B cell (primary cell): Measurements from ENCODE around the gene TINAG. TPM values are rescaled to one million over a fixed set of nuclear protein-coding genes. Genes with fewer than 3 reads are reported as not detected.

Experiments
- ATAC-seq: fragments of 200-7000 bp; cut with Tn5 transposase; one replicate; pipeline ENCODE4 v1.10.0; 2021; ENCODE audit warnings: low read depth, mild to moderate bottlenecking, moderate number of reproducible peaks, moderate library complexity
- CTCF ChIA-PET: fragments of 350-600 bp; sonication (Branson Sonifier 250); formaldehyde crosslinking; loops from one replicate; lab custom pipeline; 2021; ENCODE audit warnings: antibody characterized with exemption, inconsistent platforms; lab: Charles Lee
- POLR2A ChIA-PET: fragments of 350-600 bp; sonication (Branson Sonifier 250); formaldehyde crosslinking; loops from one replicate; lab custom pipeline; 2021; ENCODE audit warnings: antibody characterized with exemption; lab: Charles Lee
- DNase-seq: peaks from one replicate; pipeline ENCODE4 v3.0.0; 2013
- H2AFZ ChIP-seq: 2 replicates; pipeline ENCODE4 v1.6.1; 2012; ENCODE audit warnings: mild to moderate bottlenecking, low read depth, low read length; ENCODE audit not compliant: insufficient read depth, poor library complexity, severe bottlenecking
- H3K27ac ChIP-seq, 2 donors: 1 replicate in 1 of 2; 2 replicates in 1 of 2; pipeline ENCODE4 v1.5.1; 2012 to 2013; ENCODE audit warnings: low read length in 2 of 2, mild to moderate bottlenecking in 2 of 2, moderate library complexity in 1 of 2
- H3K27me3 ChIP-seq, 4 experiments: fragments of 200-600 bp in 1 of 4; sonication (generic) in 1 of 4; replicated peaks in 1 of 4; 1 replicate in 2 of 4; 2 replicates in 2 of 4; pipeline versions ENCODE4 v1.6.1 to v1.7.0; 2013 to 2016; ENCODE audit warnings: low read length in 3 of 4, mild to moderate bottlenecking in 2 of 4, mixed read lengths in 1 of 4, moderate library complexity in 1 of 4; ENCODE audit not compliant: insufficient read depth in 4 of 4, control insufficient read depth in 3 of 4; ENCODE audit errors: control extremely low read depth in 1 of 4
- H3K36me3 ChIP-seq, 2 experiments: replicated peaks in 1 of 2; 1 replicate in 1 of 2; 2 replicates in 1 of 2; pipeline versions ENCODE4 v1.6.1 to v1.7.1; 2013; ENCODE audit warnings: low read length in 1 of 2; ENCODE audit not compliant: insufficient read depth in 2 of 2, control insufficient read depth in 1 of 2; ENCODE audit errors: control extremely low read depth in 1 of 2, extremely low read depth in 1 of 2
- H3K4me1 ChIP-seq, 2 donors: fragments of 200-600 bp in 1 of 2; sonication (generic) in 1 of 2; 1 replicate in 1 of 2; 2 replicates in 1 of 2; pipeline versions ENCODE4 v1.5.1 to v1.6.1; 2013 to 2017; ENCODE audit warnings: low read length in 2 of 2; ENCODE audit not compliant: control insufficient read depth in 2 of 2, insufficient read depth in 2 of 2
- H3K4me2 ChIP-seq: replicated peaks from 2 replicates; pipeline ENCODE3; 2012; ENCODE audit warnings: mild to moderate bottlenecking, low read depth, low read length; ENCODE audit not compliant: poor library complexity, severe bottlenecking
- H3K4me3 ChIP-seq, 5 experiments: fragments of 200-600 bp in 1 of 5; sonication (generic) in 1 of 5; 1 replicate in 3 of 5; 2 replicates in 2 of 5; pipeline versions ENCODE4 v1.5.1 to v1.7.0; 2011 to 2016; ENCODE audit warnings: low read length in 4 of 5, mild to moderate bottlenecking in 4 of 5, low read depth in 2 of 5, control low read depth in 1 of 5, moderate library complexity in 1 of 5; ENCODE audit not compliant: insufficient read depth in 1 of 5; ENCODE audit errors: control extremely low read depth in 1 of 5, extremely low read depth in 1 of 5
- H3K79me2 ChIP-seq: fragments of 200-600 bp; sonication (generic); one replicate; pipeline ENCODE4 v1.6.0; 2016; ENCODE audit warnings: low read length; ENCODE audit not compliant: control insufficient read depth, insufficient read depth
- H3K9ac ChIP-seq: fragments of 200-600 bp; sonication (generic); 2 replicates; pipeline ENCODE4 v1.6.1; 2017; ENCODE audit warnings: mild to moderate bottlenecking, low read length, moderate library complexity
- H3K9me3 ChIP-seq, 3 donors: one replicate each; pipeline versions ENCODE4 v1.6.1 to v1.7.1; 2013; ENCODE audit warnings: low read length in 2 of 3; ENCODE audit not compliant: control insufficient read depth in 2 of 3, insufficient read depth in 1 of 3; ENCODE audit errors: control extremely low read depth in 1 of 3
- H4K20me1 ChIP-seq: 2 replicates; pipeline ENCODE4 v1.6.0; 2012; ENCODE audit warnings: mild to moderate bottlenecking, low read length; ENCODE audit not compliant: insufficient read depth, control insufficient read depth, poor library complexity, severe bottlenecking
- H3K27ac Mint-ChIP-seq: one replicate; pipeline ENCODE4 v1.8.0; 2021; ENCODE audit warnings: mixed read lengths
- H3K27me3 Mint-ChIP-seq: one replicate; pipeline ENCODE4 v1.8.0; 2021; ENCODE audit warnings: mixed read lengths
- H3K4me1 Mint-ChIP-seq: one replicate; pipeline ENCODE4 v1.8.0; 2021; ENCODE audit warnings: mixed read lengths
- H3K4me3 Mint-ChIP-seq: one replicate; pipeline ENCODE4 v1.8.0; 2021; ENCODE audit warnings: mixed read lengths
- H3K9me3 Mint-ChIP-seq: one replicate; pipeline ENCODE4 v1.8.0; 2022; ENCODE audit warnings: mixed read lengths; ENCODE audit not compliant: insufficient read depth
- EZH2 ChIP-seq: IDR thresholded peaks from 2 replicates; pipeline ENCODE4 v1.6.1; 2012; ENCODE audit warnings: borderline replicate concordance, low read depth, mild to moderate bottlenecking, moderate library complexity, low read length; ENCODE audit not compliant: insufficient read depth, poor library complexity, severe bottlenecking
- WGBS: methylation state at CpG from one replicate; pipeline ENCODE4 v1.1.5; 2013; ENCODE audit warnings: missing lambda C conversion rate; ENCODE audit not compliant: insufficient coverage; 5-methylcytosine and 5-hydroxymethylcytosine counted together
- intact Hi-C: fragments of 100-400 bp; cut with micrococcal nuclease; formaldehyde crosslinking; loops from one replicate; pipeline ENCODE4 v1.10.0; 2022
- polyA plus RNA-seq: library from polyadenylated mRNA; depleted of rRNA; stranded (reverse); fragments of >200 nt; gene quantifications from 2 replicates; pipeline ENCODE4 v1.2.3, GENCODE V29; 2012
- total RNA-seq, 2 donors: library from RNA; stranded (reverse); fragments of 120-200 nt in 1 of 2; gene quantifications; 1 replicate in 1 of 2; 2 replicates in 1 of 2; pipeline versions ENCODE4 v1.2.3 to v1.2.4, GENCODE V29; 2013 to 2022
- TF ChIP-seq, protein P1 (sequence below): fragments of 200-600 bp; IDR thresholded peaks from one replicate; pipeline ENCODE4 v1.8.0; 2022; ENCODE audit warnings: antibody characterized with exemption, mild to moderate bottlenecking

TINAG gene
- total and polyA plus RNA-seq, 2 donors (not counting 1 experiment from before 2014, with no cell fraction given): not detected

GRCh38 chr6:54426995-54427394, 118.8 kb downstream of the TINAG start:
- H3K4me2 ChIP-seq: no peak overlapping the region
- no peaks in the 10 kb centered on the region for H3K4me1 ChIP-seq
- no peaks in the 10 kb centered on the region for H3K36me3 ChIP-seq
- Mint-ChIP-seq H3K27ac (no peak overlapping the region), H3K27me3 (no peaks in the 10 kb centered on the region), H3K4me3 (no peak overlapping the region), H3K9me3 (peaks cover 3% of the 10 kb centered on the region), H3K4me1 (no peaks in the 10 kb centered on the region)
- TF ChIP-seq, protein P1, sequence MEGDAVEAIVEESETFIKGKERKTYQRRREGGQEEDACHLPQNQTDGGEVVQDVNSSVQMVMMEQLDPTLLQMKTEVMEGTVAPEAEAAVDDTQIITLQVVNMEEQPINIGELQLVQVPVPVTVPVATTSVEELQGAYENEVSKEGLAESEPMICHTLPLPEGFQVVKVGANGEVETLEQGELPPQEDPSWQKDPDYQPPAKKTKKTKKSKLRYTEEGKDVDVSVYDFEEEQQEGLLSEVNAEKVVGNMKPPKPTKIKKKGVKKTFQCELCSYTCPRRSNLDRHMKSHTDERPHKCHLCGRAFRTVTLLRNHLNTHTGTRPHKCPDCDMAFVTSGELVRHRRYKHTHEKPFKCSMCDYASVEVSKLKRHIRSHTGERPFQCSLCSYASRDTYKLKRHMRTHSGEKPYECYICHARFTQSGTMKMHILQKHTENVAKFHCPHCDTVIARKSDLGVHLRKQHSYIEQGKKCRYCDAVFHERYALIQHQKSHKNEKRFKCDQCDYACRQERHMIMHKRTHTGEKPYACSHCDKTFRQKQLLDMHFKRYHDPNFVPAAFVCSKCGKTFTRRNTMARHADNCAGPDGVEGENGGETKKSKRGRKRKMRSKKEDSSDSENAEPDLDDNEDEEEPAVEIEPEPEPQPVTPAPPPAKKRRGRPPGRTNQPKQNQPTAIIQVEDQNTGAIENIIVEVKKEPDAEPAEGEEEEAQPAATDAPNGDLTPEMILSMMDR: no peak
- no peak for TF ChIP-seq EZH2
- no peaks in the 10 kb centered on the region for H4K20me1 ChIP-seq
- DNase-seq (no peak), ATAC-seq (no peak)
- no peaks in the 10 kb centered on the region for H3K27me3 ChIP-seq
- H3K9me3 ChIP-seq: no peaks in the 10 kb centered on the region
- H3K4me3 ChIP-seq: no peak overlapping the region
- H2AFZ ChIP-seq: no peak overlapping the region
- intact Hi-C loops: no loop called here
- POLR2A ChIA-PET: no interaction called here
- H3K27ac ChIP-seq: no peak overlapping the region
- CTCF ChIA-PET: no interaction called here
- H3K9ac ChIP-seq: no peak overlapping the region
- H3K79me2 ChIP-seq: no peaks in the 10 kb centered on the region

DNA sequence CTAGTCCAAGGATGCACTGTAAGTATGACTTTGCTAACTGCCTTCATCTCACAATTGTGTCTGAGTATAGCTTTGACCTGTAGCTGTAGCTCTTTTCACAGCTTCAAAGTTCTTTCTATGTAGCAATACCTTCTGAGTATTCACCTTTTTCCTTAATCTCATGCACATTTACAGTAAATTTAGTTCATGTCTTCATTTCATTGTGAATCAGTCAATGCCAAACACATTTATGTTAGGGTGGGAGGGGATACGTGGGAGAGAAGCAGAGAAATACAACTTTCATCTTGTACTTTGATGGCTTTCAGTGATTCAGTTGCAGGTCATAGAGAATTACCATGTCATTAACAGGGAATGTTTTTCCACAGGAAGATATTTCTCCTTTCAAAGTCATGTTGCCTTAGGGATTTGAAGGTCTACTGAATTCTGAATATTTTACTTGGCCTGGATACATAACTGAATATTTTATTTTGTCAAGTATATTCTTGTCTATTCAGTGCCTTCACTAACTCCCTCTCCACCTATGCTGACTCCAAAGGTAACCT, 119.2 kb downstream of the TINAG start:
- Histone ChIP-seq H3K27ac (no peak overlapping the region), H3K4me2 (no peak overlapping the region), H2AFZ (no peak overlapping the region), H3K4me1 (no peaks in the 10 kb centered on the region), H3K9me3 (no peaks in the 10 kb centered on the region), H3K79me2 (no peaks in the 10 kb centered on the region), H3K27me3 (no peaks in the 10 kb centered on the region), H3K9ac (no peak overlapping the region), H3K36me3 (no peaks in the 10 kb centered on the region), H4K20me1 (no peaks in the 10 kb centered on the region), H3K4me3 (no peak overlapping the region)
- intact Hi-C loops: no loop called here
- Mint-ChIP-seq H3K27me3 (no peaks in the 10 kb centered on the region), H3K4me1 (no peaks in the 10 kb centered on the region), H3K9me3 (peaks cover 3% of the 10 kb centered on the region), H3K4me3 (no peak overlapping the region), H3K27ac (no peak overlapping the region)
- WGBS: no CpG with 5 or more reads among the region's 1 CpG
- ChIA-PET CTCF (no interaction called here), POLR2A (no interaction called here)
- DNase-seq (no peak), ATAC-seq (no peak)
- no peak for TF ChIP-seq EZH2
- TF ChIP-seq, protein P1: no peak
